ENCODE data around the gene CLASP2.

Gene CLASP2

GRCh38 chr3:33639889-33640288, 78.2 kb downstream of the CLASP2 start:
- no peak for DNase-seq (ENCODE audit: low read depth in 2 of 2, low spot score in 1 of 2)

DNA sequence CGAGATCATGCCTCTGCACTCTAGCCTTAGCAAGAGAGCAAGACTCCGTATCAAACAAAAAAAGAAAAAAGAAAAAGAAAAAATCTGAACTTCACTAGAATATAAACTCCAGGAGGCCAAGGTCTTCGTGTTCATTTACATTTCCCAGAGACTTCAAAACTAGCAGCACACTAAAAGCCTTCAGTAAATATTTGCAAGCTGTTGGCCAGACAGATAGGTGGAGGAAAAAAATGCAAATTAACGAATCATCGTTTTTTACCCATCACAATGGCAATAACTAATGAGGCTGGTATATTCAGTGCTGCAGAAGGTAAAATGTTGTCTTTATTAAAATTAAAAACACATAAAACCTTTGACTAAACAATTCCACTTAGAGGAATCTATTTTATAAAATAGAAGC, 80.6 kb downstream of the CLASP2 start:
- no peak for DNase-seq (ENCODE audit: low read depth in 2 of 2, low spot score in 1 of 2)

DNA sequence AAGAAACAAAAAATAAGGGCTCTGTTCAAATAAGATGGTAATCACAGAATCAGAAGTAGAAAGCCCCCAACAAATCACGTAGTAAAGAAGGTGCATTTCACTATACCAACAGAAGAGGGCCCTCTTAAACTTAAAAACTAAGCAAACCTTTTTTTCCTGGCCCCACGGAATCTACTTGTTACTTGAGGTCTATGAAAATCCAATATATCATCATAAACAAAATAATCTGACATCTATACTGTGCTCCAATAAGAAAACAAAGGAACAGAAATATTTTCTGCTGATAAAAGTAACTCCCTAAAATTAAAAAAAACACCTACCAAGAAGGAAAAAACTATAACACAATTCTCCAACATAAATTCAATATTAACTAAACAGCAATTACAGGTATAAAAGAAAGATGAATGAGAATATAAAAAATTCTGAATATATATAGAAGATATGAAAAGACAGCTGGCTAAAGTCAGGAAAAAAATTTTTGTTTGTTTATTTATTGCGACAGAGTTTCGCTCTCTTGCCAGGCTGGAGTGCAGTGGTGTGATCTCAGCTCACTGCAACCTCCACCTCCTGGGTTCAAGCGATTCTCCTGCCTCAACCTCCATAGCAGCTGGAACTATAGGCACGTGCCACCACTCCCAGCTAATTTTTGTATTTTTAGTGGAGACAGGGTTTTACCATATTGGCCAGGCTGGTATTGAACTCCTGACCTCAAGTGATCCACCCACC, 81.8 kb downstream of the CLASP2 start:
- DNase-seq (ENCODE audit: low read depth in 2 of 2, low spot score in 1 of 2): no peak

GRCh38 chr3:33634262-33634661, 83.8 kb downstream of the CLASP2 start:
- DNase-seq (ENCODE audit: low read depth in 2 of 2, low spot score in 1 of 2): no peak

GRCh38 chr3:33629219-33629618, 88.8 kb downstream of the CLASP2 start:
- DNase-seq (ENCODE audit: low read depth in 2 of 2, low spot score in 1 of 2): no peak

DNA sequence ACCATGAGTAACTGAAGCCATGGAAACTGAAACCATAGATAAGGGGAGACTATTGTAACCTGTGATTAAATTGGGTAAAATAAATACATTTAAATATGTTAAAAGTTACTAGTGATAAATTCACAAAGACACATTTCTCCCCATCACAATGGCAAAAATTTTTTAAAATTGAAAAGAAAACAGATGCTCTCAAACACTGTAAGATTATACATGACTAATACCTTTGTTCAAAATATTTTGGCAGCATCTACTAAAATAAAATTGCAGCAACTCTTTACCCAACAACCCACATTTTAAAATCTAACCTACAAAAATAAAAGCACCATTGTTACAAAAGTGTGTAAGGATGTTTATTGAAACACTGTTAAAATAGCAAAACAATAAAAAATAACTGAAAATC, 93.3 kb downstream of the CLASP2 start:
- DNase-seq (ENCODE audit: low read depth in 2 of 2, low spot score in 1 of 2): no peak

GRCh38 chr3:33613041-33613440, 105.0 kb downstream of the CLASP2 start:
- no peak for DNase-seq (ENCODE audit: low read depth in 2 of 2, low spot score in 1 of 2)

DNA sequence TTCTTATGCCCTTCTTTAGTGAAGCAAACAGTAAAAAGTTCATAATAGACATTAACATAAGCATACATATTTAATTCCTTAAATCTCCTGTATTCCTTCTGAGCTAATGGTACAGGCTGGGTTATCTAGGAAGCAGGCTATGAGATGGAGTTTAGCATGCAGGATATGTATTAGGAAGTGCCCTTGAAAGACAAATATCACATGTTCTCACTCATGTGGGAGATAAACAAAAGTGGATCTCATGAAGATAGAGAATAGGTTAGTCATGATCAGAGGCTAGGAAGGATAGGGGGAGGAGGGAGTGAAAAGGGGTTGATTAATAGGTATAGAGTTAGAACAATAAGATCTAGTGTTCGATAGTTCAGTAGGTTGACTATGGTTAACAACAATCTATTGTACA, 105.4 kb downstream of the CLASP2 start:
- no peak for DNase-seq (ENCODE audit: low read depth in 2 of 2, low spot score in 1 of 2)

GRCh38 chr3:33602829-33603228, 115.2 kb downstream of the CLASP2 start:
- no peak for DNase-seq (ENCODE audit: low read depth in 2 of 2, low spot score in 1 of 2)

DNA sequence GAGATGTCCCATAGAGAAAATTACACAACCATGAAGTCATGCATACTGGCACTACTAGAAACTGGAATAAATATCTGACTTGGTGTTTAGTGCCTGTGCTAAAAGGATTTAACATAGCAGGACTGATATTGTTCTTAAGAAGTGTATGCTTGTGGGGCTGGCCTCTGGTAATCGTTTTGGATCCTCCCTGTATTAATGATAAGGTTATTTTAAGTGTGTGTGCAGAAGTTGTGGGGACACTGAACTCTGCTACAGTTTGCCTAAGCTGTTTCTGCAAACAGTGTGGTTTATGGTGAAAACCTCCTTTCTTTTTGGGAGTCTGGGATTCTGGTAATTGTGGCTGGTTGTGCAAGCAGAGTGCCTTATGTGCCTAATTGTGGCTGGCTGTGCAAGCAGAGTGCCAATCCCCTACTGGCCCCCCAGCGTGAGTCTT, 120.8 kb downstream of the CLASP2 start:
- DNase-seq (ENCODE audit: low read depth in 2 of 2, low spot score in 1 of 2): no peak

DNA sequence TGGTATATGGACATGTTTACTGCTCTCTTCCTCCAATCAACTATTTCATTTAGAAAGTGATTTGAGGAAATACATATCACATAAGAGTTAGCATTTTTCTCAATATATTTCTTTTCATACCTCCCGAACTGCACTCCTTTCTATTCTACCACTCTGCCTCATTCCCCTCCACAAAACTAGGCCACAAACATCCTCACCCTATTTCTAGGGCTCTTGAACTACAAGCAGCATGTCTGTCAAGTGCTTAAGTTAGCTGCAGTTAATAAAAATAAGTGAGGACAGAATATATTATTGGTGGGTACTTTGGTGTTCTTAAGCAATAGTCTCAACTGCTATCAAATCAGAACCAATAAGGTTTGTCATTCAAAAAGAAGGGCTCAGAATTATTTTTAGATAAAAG, 125.1 kb downstream of the CLASP2 start:
- no peak for DNase-seq (ENCODE audit: low read depth in 2 of 2, low spot score in 1 of 2)

DNA sequence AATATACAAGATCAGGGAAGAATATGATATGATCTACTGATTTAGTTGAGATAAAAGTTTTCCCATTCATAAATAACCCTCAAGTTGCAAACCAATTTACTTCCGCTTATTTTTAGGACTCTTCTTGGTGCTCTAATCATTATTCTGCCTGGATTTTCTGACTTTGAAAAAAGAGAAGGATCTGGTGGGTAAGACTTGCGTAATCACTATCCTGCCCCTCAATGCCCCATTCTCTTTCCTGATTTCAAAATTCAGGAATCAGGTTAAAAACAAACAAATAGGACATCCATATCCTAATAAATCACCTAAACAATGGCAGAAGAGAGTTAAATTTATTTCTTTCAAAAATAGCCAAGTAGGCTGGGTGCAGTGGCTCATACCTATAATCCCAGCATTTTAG, 127.5 kb downstream of the CLASP2 start:
- no peak for DNase-seq (ENCODE audit: low read depth in 2 of 2, low spot score in 1 of 2)

GRCh38 chr3:33586402-33586801, 131.7 kb downstream of the CLASP2 start:
- DNase-seq (ENCODE audit: low read depth in 2 of 2, low spot score in 1 of 2): no peak

- no peak for DNase-seq (ENCODE audit: low read depth in 2 of 2, low spot score in 1 of 2)
These were observed 135.8 kb downstream of the CLASP2 start for GRCh38 chr3:33582234-33582633.

- no peak for DNase-seq (ENCODE audit: low read depth in 2 of 2, low spot score in 1 of 2)
These were observed 136.4 kb downstream of the CLASP2 start for GRCh38 chr3:33581666-33582065.

GRCh38 chr3:33579840-33580239, 138.2 kb downstream of the CLASP2 start:
- DNase-seq (ENCODE audit: low read depth in 2 of 2, low spot score in 1 of 2): no peak

DNA sequence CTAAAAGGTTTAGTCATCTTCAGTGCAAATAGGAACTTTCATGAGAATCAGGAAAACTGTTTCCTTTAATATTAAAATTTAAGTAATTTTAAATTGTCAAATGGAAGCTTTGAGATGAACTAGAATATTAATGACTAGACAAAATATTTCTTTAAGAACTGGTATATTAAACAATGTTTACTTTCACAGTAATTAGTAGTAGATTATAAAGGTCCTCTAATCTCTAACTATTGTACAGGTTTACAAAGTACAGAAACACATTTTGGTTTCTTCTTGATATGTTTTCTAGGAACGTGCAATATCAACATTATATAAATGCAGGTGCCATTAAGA, 138.9 kb downstream of the CLASP2 start:
- DNase-seq (ENCODE audit: low read depth in 2 of 2, low spot score in 1 of 2): no peak

DNA sequence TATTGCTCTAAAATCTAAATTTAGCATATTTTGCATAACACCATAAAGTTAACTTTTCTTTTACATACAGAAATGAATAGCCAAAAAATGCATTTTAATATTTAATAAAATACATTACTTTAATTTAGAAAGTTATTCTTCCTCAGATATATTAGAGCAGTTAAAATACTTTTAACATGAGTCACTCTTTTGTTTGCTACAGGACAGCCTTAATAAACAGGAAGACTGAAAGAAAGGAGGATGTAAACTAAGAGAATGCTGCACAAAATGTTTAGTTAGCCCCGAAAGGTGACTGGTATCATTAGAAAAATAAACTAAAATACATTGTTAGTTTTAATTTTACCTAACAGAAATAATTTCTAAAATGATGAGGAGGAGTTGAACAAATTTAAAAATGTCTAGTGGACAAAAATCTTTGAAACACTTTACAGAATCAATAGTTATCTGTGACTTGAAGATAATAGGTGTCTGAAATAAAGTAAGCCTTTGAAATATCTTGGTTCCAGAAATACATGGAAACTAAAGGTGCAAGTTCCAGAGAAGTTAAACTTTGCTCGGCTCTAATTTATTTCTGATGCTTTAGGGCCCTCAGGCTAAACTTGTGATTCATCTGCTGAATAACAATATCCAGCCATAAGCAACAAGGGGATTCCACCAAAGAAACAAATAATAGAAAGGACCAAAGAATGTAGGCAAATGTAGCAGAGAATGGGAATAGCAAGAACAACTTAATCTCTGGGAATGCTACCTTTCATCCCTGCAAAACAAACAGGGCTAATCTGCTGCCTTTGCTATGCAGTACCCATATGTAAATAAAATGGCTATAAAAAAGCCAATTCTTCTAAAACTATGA, 139.5 kb downstream of the CLASP2 start:
- DNase-seq (ENCODE audit: low read depth in 2 of 2, low spot score in 1 of 2): no peak

DNA sequence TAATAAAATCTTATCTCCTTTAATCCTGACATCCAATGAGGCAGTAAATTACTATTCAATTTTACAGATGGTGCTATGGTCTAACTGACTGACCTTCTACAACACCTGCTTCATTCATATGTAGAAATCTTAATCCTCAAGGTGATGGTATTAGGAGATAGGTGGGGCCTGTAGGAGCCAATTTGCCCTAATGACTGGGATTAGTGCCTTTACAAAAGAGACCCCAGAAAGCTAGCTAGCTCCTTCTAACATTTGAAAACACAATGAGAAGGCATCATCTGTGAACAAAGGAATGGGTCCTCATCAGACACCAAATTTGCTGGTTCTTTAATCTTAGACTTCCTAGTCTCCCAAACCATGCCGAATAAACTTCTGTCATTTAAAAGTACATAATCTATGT, 140.5 kb downstream of the CLASP2 start:
- no peak for DNase-seq (ENCODE audit: low read depth in 2 of 2, low spot score in 1 of 2)

- DNase-seq (ENCODE audit: low read depth in 2 of 2, low spot score in 1 of 2): no peak
These were observed 140.9 kb downstream of the CLASP2 start for GRCh38 chr3:33577173-33577572.

- DNase-seq (ENCODE audit: low read depth in 2 of 2, low spot score in 1 of 2): no peak
These were observed 142.7 kb downstream of the CLASP2 start for GRCh38 chr3:33575311-33575710.

DNA sequence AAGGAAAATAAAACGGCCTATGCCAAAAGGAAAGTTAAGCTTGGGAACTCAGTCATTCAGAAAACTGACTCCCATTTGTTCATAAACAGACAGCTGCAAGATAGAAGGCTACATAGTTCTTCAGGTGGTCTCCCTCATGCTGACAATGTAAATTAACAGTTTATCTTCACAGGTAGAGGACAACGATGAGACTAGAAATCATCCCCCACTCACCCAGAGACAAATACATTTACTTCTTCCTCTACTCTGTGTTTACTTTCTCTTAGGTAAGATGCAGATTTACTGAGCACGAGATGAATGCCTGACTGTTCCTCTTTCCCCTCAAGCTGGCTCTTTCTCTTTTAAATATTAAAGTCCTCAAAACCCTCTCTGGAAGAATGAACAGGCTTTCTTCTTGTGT, 160.2 kb downstream of the CLASP2 start:
- DNase-seq (ENCODE audit: low read depth in 2 of 2, low spot score in 1 of 2): no peak

GRCh38 chr3:33557279-33557678, 160.8 kb downstream of the CLASP2 start:
- no peak for DNase-seq (ENCODE audit: low read depth in 2 of 2, low spot score in 1 of 2)
